Measurements from ENCODE around the gene HSPA5. TPM values are rescaled to one million over a fixed set of nuclear protein-coding genes. Genes with fewer than 3 reads are reported as not detected.
"Not testable (repeated sequence)": the region's sequence is repeated elsewhere in the genome, so short reads cannot be mapped to it uniquely, and the experiment has no call there.

The HSPA5 gene
- total RNA-seq (100 to 1,000 TPM; 276 to 280 TPM), total RNA-seq (51.6 to 1,174 (median 268) reads per million in 172 experiments)
- polyA plus RNA-seq (2013, experiment 1 of 2) = 99.7 TPM
- 179 TPM for polyA plus RNA-seq (2013, experiment 2 of 2)

DNA sequence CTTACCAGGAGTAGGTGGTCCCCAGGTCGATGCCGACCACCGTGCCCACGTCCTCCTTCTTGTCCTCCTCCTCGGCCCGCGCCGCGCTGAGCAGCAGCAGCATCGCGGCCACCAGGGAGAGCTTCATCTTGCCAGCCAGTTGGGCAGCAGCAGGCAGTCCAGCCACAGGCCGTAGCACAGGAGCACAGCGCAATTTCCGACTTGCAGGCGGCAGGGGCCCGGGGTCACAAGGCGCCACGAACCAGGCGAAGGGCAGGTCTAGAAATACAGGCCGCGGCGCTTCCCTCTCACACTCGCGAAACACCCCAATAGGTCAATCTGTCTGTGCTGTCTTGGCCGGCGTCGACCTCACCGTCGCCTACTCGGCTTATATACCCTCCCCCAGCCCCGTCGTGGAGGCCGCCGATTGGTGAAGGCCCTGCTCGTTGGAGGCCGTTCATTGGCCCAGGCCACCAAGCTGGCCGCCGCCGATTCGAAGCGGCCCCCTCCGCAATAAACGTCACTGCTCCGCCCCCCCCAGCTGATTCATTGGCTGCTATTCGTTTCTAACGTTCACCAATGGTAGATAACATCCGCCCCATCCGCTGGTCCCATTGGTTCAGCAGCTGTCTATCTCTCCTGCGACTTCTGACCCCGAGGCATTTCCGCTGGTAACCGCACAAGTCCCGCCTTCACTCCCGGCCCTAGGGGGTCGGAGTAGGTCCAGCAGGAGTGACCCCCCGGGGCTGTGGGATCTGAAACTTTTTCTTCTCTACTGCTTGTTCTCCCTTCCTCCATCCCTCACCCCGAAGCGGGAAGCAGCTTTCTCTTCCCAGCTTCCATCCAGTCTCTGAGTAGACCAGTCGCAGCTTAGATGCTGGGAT is at the start of gene HSPA5:
Gene HSPA5 (minus strand): TSS at position 344 of the 863 bp plus-strand sequence. CDS start 217 bp downstream, at position 127.
- POLR2A ChIA-PET = interaction anchor here (0.7 to 3.8 kb wide), 32 partner anchors 8 to 391 kb away, joined by 3 to 119 read pairs (median 6); partner anchors contain the start of genes GAPVD1, GOLGA1, PPP6C and RABEPK
- H3K4me1 Mint-ChIP-seq (ENCODE audit: low read depth) = peaks cover 55% of the 10 kb centered on the region
- H3K36me3 ChIP-seq (ENCODE audit: insufficient read depth, low read length) = peaks cover 37% of the 10 kb centered on the region

DNA sequence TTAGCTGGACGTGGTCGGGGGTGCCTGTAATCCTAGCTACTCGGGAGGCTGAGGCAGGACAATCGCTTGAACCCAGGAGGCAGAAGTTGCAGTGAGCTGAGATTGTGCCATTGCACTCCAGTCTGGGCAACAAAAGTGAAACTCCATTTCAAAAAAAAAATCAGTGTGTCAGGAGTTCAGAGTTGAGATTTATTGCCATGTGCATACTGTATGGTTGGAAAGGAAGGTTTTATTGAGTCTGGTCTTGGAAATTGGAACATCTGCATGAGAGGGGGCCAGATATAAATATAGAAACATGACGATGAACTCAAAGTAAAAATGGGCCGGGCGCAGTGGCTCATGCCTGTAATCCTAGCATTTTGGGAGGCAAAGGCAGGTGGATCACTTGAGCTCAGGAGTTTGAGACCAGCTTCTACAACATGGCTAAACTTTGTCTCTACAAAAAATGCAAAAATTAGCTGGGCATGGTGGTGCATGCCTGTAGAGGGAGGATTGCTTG is 45.8 kb upstream of the HSPA5 start:
- H3K9me3 ChIP-seq (ENCODE audit: control insufficient read depth in 1 of 2, insufficient read depth in 1 of 2, low read length in 2 of 2); H3K4me3 Mint-ChIP-seq; intact Hi-C loops (cut with DNase I, micrococcal nuclease); H3K27ac Mint-ChIP-seq; ATAC-seq (ENCODE audit: poor library complexity); CTCF ChIA-PET; H3K4me3 ChIP-seq (ENCODE audit: low read length); H3K27me3 Mint-ChIP-seq; DNase-seq; H3K4me1 Mint-ChIP-seq (ENCODE audit: low read depth); H3K9me3 Mint-ChIP-seq; H3K27me3 ChIP-seq (ENCODE audit: control insufficient read depth in 1 of 2, insufficient read depth in 2 of 2, low read length in 2 of 2); POLR2A ChIA-PET; H3K36me3 ChIP-seq (ENCODE audit: insufficient read depth, low read length); H3K27ac ChIP-seq (ENCODE audit: low read depth in 1 of 2, low read length in 2 of 2): not testable (repeated sequence)
- H3K36me3 Mint-ChIP-seq (ENCODE audit: low read depth) = peaks cover 14% of the 10 kb centered on the region
- H3K4me1 ChIP-seq (ENCODE audit: insufficient read depth, low read length) = peaks cover 10% of the 10 kb centered on the region

More for the DNA sequence above, at the start of gene HSPA5:
- CTCF ChIA-PET = interaction anchor here (1.0 to 2.4 kb wide), 2 partner anchors 21 to 29 kb away, joined by 4 to 23 read pairs; partner anchors contain the start of gene GAPVD1
- Histone ChIP-seq H3K9me3 (ENCODE audit: control insufficient read depth in 1 of 2, insufficient read depth in 1 of 2, low read length in 2 of 2) (no peaks in the 10 kb centered on the region), H3K27ac (ENCODE audit: low read depth in 1 of 2, low read length in 2 of 2) (peak within 1 kb of the TSS; percentile 96 to 98), H3K27me3 (ENCODE audit: control insufficient read depth in 1 of 2, insufficient read depth in 2 of 2, low read length in 2 of 2) (no peaks in the 10 kb centered on the region), H3K4me3 (ENCODE audit: low read length) (peak within 1 kb of the TSS; percentile 95), H3K4me1 (ENCODE audit: insufficient read depth, low read length) (peaks cover 38% of the 10 kb centered on the region)
- H3K9me3 Mint-ChIP-seq = no peaks in the 10 kb centered on the region
- peak within 1 kb of the TSS; percentile 98 for H3K27ac Mint-ChIP-seq
- DNase-seq = peak; percentile 98 to 100 (median 99)
- peak; percentile 90 for ATAC-seq (ENCODE audit: poor library complexity)
- peaks cover 58% of the 10 kb centered on the region for H3K36me3 Mint-ChIP-seq (ENCODE audit: low read depth)
- intact Hi-C loops (cut with DNase I, micrococcal nuclease) = loop anchor here (1.0 to 10.0 kb wide), 7 partner anchors 20 to 504 kb away; partner anchors contain the start of genes GAPVD1 (in 2 of the 2), PPP6C (in 2 of the 2), ARPC5L (in 1 of the 2) and PBX3 (in 1 of the 2)
- peak within 1 kb of the TSS; percentile 98 for H3K4me3 Mint-ChIP-seq
- H3K27me3 Mint-ChIP-seq = no peaks in the 10 kb centered on the region
- TF ChIP-seq, protein P1, sequence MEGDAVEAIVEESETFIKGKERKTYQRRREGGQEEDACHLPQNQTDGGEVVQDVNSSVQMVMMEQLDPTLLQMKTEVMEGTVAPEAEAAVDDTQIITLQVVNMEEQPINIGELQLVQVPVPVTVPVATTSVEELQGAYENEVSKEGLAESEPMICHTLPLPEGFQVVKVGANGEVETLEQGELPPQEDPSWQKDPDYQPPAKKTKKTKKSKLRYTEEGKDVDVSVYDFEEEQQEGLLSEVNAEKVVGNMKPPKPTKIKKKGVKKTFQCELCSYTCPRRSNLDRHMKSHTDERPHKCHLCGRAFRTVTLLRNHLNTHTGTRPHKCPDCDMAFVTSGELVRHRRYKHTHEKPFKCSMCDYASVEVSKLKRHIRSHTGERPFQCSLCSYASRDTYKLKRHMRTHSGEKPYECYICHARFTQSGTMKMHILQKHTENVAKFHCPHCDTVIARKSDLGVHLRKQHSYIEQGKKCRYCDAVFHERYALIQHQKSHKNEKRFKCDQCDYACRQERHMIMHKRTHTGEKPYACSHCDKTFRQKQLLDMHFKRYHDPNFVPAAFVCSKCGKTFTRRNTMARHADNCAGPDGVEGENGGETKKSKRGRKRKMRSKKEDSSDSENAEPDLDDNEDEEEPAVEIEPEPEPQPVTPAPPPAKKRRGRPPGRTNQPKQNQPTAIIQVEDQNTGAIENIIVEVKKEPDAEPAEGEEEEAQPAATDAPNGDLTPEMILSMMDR (IDR thresholded peaks at IDR 0.05) = no peak

DNA sequence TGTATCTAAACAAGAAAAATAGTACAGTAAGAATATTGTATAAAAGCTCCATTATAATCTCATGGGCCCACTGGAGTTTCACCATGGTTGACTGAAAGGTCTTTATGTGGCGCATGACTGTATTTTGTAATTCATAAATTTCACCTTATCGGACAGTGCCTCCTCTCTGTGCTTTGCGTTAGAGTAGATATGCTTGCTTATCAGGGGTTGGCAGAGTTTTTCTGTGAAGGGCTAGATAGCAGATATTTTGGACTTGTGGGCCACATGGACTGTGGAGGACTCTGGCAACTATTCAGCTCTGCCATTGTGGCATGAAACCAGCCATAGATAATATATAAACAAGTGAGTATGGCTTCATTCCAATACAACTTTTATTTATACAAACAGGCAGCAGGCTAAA is 43.7 kb upstream of the HSPA5 start:
- no peak overlapping the region for H3K27ac Mint-ChIP-seq
- H3K27me3 Mint-ChIP-seq = no peaks in the 10 kb centered on the region
- no peak overlapping the region for H3K27ac ChIP-seq (ENCODE audit: low read depth in 1 of 2, low read length in 2 of 2)
- H3K4me3 ChIP-seq (ENCODE audit: low read length) = no peak overlapping the region
- no peaks in the 10 kb centered on the region for H3K27me3 ChIP-seq (ENCODE audit: control insufficient read depth in 1 of 2, insufficient read depth in 2 of 2, low read length in 2 of 2)
- H3K9me3 Mint-ChIP-seq = no peaks in the 10 kb centered on the region
- peaks cover 5% of the 10 kb centered on the region for H3K36me3 ChIP-seq (ENCODE audit: insufficient read depth, low read length)
- peaks cover 14% of the 10 kb centered on the region for H3K36me3 Mint-ChIP-seq (ENCODE audit: low read depth)
- peaks cover 2% of the 10 kb centered on the region for H3K4me1 ChIP-seq (ENCODE audit: insufficient read depth, low read length)
- H3K4me1 Mint-ChIP-seq (ENCODE audit: low read depth) = peaks cover 9% of the 10 kb centered on the region
- ChIA-PET CTCF (no interaction called here), POLR2A (interaction anchor here (0.6 kb wide), 1 partner anchor 10 kb away, joined by 3 read pairs; no protein-coding TSS in a partner anchor)
- TF ChIP-seq, protein P1 (IDR thresholded peaks at IDR 0.05) = no peak
- ATAC-seq (ENCODE audit: poor library complexity) (no peak), DNase-seq (no peak)
- intact Hi-C loops (cut with DNase I, micrococcal nuclease) = no loop called here
- H3K9me3 ChIP-seq (ENCODE audit: control insufficient read depth in 1 of 2, insufficient read depth in 1 of 2, low read length in 2 of 2) = no peaks in the 10 kb centered on the region
- H3K4me3 Mint-ChIP-seq = no peak overlapping the region
